Calu3 (cell line): ENCODE results near the gene SAT2. TPM values are rescaled to one million over a fixed set of nuclear protein-coding genes. Genes with fewer than 3 reads are reported as not detected.
"Not testable (repeated sequence)": the region's sequence is repeated elsewhere in the genome, so short reads cannot be mapped to it uniquely, and the experiment has no call there.

Source experiments
- BruUV-seq: library from RNA; stranded (reverse); fragments of 400-500 nt; replicated peaks from 2 replicates; lab custom pipeline; 2021; lab: Mats Ljungman, UMichigan
- CTCF ChIA-PET: fragments of 300-600 bp; sonication (Branson Sonifier 250); formaldehyde crosslinking; loops from one replicate; lab custom pipeline; 2022; ENCODE audit warnings: antibody characterized with exemption; lab: Charles Lee
- DNase-seq: peaks from one replicate; pipeline ENCODE4 v3.0.0; 2022
- H3K27ac Mint-ChIP-seq: one replicate; pipeline ENCODE4 v1.8.0; 2022; ENCODE audit warnings: mixed read lengths; ENCODE audit not compliant: unreplicated experiment
- H3K27me3 Mint-ChIP-seq: one replicate; pipeline ENCODE4 v1.8.0; 2022; ENCODE audit warnings: mixed read lengths; ENCODE audit not compliant: unreplicated experiment
- H3K36me3 Mint-ChIP-seq: one replicate; pipeline ENCODE4 v1.8.0; 2022; ENCODE audit warnings: mild to moderate bottlenecking, moderate library complexity, mixed read lengths; ENCODE audit not compliant: insufficient read depth, unreplicated experiment
- H3K4me1 Mint-ChIP-seq: one replicate; pipeline ENCODE4 v1.8.0; 2022; ENCODE audit warnings: mild to moderate bottlenecking, low read depth, mixed read lengths; ENCODE audit not compliant: unreplicated experiment
- H3K4me3 Mint-ChIP-seq: one replicate; pipeline ENCODE4 v1.8.0; 2022; ENCODE audit warnings: mild to moderate bottlenecking, low read depth, moderate library complexity, mixed read lengths; ENCODE audit not compliant: unreplicated experiment
- H3K9me3 Mint-ChIP-seq: one replicate; pipeline ENCODE4 v1.8.0; 2022; ENCODE audit warnings: low read depth, mixed read lengths; ENCODE audit not compliant: unreplicated experiment
- intact Hi-C: fragments of 100-400 bp; cut with micrococcal nuclease; formaldehyde crosslinking; loops from one replicate; pipeline ENCODE4 v1.10.0; 2022; ENCODE audit not compliant: unreplicated experiment
- total RNA-seq: library from RNA; stranded (reverse); gene quantifications from 2 replicates; pipeline ENCODE4 v1.2.3, GENCODE V29; 2022
- TF ChIP-seq, protein P1 (sequence below): fragments of 200-600 bp; IDR thresholded peaks from one replicate; pipeline ENCODE4 v1.8.0; 2022; ENCODE audit warnings: antibody characterized with exemption; ENCODE audit not compliant: unreplicated experiment

The SAT2 gene
- total RNA-seq, 1 experiment from 2014 or later: 15.9 TPM

GRCh38 chr17:7626307-7626706 is 1.3 kb downstream of the SAT2 start:
- Mint-ChIP-seq H3K27ac (peak overlapping the region; percentile 54), H3K27me3 (no peaks in the 10 kb centered on the region), H3K4me1 (no peaks in the 10 kb centered on the region), H3K36me3 (peaks cover 22% of the 10 kb centered on the region), H3K9me3 (no peaks in the 10 kb centered on the region), H3K4me3 (peak overlapping the region; percentile 80)
- DNase-seq: no peak
- intact Hi-C loops: no loop called here
- CTCF ChIA-PET: interaction anchor here (1.5 kb wide), 1 partner anchor 11 kb away, joined by 5 read pairs; the partner anchor contains the start of gene FXR2
- TSS peak; percentile 84 for BruUV-seq
- TF ChIP-seq, protein P1, sequence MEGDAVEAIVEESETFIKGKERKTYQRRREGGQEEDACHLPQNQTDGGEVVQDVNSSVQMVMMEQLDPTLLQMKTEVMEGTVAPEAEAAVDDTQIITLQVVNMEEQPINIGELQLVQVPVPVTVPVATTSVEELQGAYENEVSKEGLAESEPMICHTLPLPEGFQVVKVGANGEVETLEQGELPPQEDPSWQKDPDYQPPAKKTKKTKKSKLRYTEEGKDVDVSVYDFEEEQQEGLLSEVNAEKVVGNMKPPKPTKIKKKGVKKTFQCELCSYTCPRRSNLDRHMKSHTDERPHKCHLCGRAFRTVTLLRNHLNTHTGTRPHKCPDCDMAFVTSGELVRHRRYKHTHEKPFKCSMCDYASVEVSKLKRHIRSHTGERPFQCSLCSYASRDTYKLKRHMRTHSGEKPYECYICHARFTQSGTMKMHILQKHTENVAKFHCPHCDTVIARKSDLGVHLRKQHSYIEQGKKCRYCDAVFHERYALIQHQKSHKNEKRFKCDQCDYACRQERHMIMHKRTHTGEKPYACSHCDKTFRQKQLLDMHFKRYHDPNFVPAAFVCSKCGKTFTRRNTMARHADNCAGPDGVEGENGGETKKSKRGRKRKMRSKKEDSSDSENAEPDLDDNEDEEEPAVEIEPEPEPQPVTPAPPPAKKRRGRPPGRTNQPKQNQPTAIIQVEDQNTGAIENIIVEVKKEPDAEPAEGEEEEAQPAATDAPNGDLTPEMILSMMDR: no peak

DNA sequence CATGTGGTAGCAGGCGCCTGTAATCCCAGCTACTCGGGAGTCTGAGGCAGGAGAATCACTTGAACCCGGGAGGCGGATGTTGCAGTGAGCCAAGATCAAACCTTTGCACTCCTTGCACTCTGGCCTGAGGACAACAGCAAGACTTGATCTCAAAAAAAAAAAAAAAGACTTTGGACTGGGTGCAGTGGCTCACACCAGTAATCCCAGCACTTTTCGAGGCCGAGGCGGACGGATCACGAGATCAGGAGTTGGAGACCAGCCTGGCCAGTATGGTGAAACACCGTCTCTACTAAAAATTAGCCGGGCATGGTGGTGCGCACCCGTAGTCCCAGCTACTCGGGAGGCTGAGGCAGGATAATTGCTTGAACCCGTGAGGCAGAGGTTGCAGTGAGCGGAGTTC is 1.9 kb downstream of the SAT2 start:
- H3K4me1 Mint-ChIP-seq, intact Hi-C loops, H3K9me3 Mint-ChIP-seq, DNase-seq, CTCF ChIA-PET, H3K4me3 Mint-ChIP-seq, BruUV-seq, H3K27ac Mint-ChIP-seq, H3K27me3 Mint-ChIP-seq: not testable (repeated sequence)
- peaks cover 22% of the 10 kb centered on the region for H3K36me3 Mint-ChIP-seq

DNA sequence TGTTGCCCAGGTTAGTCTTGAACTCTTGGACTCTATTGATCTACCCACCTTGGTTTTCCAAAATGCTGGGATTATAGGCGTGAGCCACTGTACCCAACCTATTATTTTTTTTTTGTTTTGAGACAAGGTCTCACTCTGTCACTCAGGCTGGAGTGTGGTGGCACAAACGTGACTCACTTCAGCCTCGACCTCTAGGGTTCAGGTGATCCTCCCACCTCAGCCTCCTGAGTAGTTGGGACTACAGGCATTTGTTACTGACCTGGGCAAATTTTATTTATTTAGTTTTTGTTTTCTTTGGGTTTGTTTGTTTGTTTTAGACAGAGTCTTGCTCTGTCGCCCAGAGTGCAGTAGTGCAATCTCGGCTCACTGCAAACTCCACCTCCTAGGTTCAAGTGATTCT is 4.0 kb downstream of the SAT2 start:
- intact Hi-C loops: no loop called here
- Mint-ChIP-seq H3K9me3 (no peaks in the 10 kb centered on the region), H3K4me3 (no peak overlapping the region), H3K4me1 (no peaks in the 10 kb centered on the region), H3K27me3 (no peaks in the 10 kb centered on the region), H3K27ac (no peak overlapping the region), H3K36me3 (peaks cover 16% of the 10 kb centered on the region)
- BruUV-seq: no TSS peak
- TF ChIP-seq, protein P1: no peak
- CTCF ChIA-PET: no interaction called here
- no peak for DNase-seq

DNA sequence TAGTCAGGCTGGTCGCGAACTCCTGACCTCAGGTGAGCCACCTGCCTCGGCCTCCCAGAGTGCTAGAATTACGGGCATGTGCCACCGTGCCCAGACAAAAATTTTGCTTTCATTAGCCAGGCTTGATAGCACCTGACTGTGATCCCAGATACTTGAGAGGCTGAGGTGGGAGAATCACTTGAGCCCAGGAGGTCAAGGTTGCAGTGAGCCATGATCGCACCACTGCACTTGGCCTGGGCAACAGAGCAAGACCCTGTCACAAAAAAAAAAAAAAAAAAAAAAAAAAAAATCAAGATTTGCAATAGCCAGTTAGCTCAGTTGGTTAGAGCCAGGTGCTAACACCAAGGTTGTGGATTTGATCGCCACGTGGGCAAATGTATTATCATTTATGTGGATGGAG is 6.8 kb downstream of the SAT2 start:
- BruUV-seq: no TSS peak
- CTCF ChIA-PET: no interaction called here
- intact Hi-C loops: no loop called here
- Mint-ChIP-seq H3K4me3 (no peak overlapping the region), H3K9me3 (no peaks in the 10 kb centered on the region), H3K36me3 (no peaks in the 10 kb centered on the region), H3K27me3 (no peaks in the 10 kb centered on the region), H3K4me1 (no peaks in the 10 kb centered on the region), H3K27ac (no peak overlapping the region)
- TF ChIP-seq, protein P1: no peak
- DNase-seq: no peak

GRCh38 chr17:7618608-7619007 is 9.0 kb downstream of the SAT2 start:
- intact Hi-C loops: no loop called here

More at GRCh38 chr17:7618608-7619007, 9.0 kb downstream of the SAT2 start:
- peaks cover 16% of the 10 kb centered on the region for H3K36me3 Mint-ChIP-seq
- CTCF ChIA-PET: interaction anchor here (1.3 kb wide), 1 partner anchor 14 kb away, joined by 3 read pairs; no protein-coding TSS in a partner anchor
- no peaks in the 10 kb centered on the region for H3K9me3 Mint-ChIP-seq
- H3K4me3 Mint-ChIP-seq: no peak overlapping the region
- no peak overlapping the region for H3K27ac Mint-ChIP-seq
- no peak for DNase-seq
- TF ChIP-seq, protein P1: no peak
- no TSS peak for BruUV-seq
- H3K27me3 Mint-ChIP-seq: no peaks in the 10 kb centered on the region
- peaks cover 4% of the 10 kb centered on the region for H3K4me1 Mint-ChIP-seq
